G401.6 (cell line): ENCODE results near the gene KIF6.
"Not testable (repeated sequence)": the region's sequence is repeated elsewhere in the genome, so short reads cannot be mapped to it uniquely, and the experiment has no call there.

Experiments
- FAIRE-seq: peaks from 2 replicates; lab custom pipeline; 2012; peaks lifted over from hg19 to GRCh38; lab: Jason Lieb, UNC

The KIF6 gene, protein sequence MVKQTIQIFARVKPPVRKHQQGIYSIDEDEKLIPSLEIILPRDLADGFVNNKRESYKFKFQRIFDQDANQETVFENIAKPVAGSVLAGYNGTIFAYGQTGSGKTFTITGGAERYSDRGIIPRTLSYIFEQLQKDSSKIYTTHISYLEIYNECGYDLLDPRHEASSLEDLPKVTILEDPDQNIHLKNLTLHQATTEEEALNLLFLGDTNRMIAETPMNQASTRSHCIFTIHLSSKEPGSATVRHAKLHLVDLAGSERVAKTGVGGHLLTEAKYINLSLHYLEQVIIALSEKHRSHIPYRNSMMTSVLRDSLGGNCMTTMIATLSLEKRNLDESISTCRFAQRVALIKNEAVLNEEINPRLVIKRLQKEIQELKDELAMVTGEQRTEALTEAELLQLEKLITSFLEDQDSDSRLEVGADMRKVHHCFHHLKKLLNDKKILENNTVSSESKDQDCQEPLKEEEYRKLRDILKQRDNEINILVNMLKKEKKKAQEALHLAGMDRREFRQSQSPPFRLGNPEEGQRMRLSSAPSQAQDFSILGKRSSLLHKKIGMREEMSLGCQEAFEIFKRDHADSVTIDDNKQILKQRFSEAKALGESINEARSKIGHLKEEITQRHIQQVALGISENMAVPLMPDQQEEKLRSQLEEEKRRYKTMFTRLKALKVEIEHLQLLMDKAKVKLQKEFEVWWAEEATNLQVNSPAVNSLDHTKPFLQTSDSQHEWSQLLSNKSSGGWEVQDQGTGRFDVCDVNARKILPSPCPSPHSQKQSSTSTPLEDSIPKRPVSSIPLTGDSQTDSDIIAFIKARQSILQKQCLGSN

DNA sequence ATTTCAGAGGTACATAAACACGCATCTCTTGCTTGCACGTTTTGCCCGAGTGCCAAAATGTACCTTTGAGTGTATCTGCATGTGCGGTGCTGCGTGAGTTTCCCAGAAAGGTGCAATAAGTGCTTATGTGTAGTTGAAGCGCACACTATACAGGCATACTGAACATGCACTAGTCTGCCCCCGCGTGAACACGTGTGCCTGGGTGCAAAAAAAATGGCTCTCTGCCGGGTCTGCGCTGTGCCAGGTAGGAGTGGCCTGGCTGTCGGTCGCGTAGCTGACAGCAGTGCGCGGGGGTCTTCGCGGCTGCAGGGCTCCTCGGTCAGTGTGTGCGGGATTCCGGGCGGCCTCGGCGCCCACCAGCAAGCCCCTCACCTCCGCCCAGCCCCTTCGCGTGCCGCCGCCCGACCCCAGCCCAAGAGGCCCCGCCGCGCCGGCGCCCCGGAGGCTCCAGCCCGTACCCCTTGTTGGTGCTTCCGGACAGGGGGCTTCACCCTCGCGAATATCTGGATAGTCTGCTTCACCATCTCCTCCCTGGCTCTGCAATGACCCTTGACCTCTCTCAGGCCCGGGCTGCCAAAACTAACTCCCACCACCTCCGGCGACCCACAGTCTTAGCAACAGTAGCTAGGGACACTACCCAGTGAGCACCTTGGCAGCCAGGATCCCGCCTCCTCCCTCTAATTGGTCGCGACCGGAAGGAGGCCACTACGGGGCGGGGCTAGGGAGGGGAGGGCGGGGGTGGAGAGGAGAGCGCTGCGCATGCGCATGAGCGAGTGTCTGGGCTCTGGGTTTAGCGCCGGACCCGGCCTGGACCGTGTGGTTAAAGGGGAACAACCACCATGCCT lies at the start of gene KIF6:
TSS of gene KIF6 (minus strand) at position 622 of the 845 bp plus-strand sequence. CDS start at position 524, 98 bp downstream.
- FAIRE-seq, result no peak

DNA sequence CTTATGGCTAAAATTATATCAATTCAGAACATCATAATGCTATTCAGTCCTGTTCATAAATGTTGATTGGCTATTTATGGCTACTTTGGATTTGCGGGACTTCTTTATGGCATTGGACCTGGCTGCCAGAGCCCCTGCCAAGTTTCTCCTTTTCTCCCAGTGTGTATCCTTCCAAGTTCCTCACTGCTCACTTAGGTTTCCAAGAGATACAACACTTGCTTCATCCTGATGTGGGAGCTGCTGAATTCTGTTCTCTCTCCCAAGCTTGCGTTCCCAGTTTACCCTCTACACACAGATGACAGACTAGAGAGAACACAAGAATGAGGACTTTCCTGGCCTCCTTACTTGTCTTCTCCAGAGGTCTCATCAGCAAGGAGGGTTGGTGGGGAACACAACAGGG lies 48.6 kb upstream of the KIF6 start:
- FAIRE-seq, result no peak

DNA sequence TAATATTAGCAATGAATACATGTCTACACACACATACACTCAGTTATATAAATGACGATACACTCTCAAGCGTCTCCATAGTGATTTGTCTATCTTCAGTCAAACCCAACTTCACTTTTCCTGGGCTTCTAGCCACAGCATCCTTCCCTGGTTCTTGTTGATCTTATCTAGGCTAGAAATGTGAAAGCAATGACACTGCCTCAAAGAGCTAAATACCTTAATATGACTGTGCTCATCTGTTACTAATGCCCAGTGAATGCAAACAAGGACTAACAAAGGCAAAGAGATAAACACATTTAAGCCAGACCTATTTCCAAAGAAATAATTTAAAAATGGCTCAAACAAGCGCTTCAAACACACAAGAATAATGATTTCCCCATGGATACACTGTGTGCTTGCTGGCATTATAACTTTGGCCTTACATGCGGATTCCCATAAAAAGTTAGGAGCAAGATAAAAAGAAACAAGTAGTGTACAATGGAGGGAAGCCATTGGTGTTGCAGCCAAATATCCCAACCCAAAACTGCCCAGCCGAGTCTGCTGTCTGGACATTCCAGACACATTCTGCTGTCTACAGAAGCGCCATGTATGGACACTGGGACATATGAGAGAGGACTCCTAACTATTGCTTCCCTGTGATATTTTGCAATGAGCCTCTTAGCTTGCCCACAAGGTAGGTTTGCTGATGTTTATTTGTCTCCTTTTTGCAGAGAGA lies 47.5 kb upstream of the KIF6 start:
- no peak for FAIRE-seq

DNA sequence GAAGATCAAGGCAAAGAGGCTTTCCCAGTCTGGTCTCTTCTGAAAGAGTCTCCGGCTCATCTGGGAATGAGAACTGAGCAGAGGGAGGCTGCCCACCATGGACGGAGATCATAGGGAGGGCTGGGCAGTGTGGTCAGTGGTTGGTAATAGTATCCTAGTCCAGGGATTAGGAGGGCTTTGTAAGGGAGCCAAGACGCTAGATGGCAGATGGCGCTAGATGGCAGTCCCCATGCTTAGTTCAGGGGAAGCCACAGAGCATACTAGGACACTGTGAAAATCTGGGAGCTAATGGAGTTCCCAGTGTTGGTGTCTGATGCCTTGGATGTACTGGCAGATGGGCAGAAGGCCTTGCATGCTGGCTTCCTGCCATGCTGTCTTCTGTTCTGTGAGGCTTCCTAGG lies 45.2 kb upstream of the KIF6 start:
- FAIRE-seq, result no peak

DNA sequence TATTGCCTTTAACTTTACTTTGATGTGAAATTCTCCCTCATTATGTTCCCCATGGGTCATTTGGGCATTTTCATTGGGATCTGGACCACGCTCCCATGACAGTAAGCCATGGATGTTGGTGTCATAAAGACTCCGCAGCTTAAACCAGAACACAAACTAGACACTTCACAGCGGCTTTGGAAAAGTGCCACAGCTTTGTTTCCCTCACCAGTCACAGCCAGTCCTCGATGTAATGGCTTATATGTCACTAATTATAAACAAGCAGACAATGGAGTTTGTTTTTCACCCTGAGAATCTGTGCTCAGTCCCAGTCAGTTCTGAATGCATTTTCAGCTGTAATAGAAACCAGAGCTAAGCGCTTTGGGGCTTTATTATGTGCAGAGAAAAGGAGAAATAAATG lies 43.8 kb upstream of the KIF6 start:
- no peak for FAIRE-seq

DNA sequence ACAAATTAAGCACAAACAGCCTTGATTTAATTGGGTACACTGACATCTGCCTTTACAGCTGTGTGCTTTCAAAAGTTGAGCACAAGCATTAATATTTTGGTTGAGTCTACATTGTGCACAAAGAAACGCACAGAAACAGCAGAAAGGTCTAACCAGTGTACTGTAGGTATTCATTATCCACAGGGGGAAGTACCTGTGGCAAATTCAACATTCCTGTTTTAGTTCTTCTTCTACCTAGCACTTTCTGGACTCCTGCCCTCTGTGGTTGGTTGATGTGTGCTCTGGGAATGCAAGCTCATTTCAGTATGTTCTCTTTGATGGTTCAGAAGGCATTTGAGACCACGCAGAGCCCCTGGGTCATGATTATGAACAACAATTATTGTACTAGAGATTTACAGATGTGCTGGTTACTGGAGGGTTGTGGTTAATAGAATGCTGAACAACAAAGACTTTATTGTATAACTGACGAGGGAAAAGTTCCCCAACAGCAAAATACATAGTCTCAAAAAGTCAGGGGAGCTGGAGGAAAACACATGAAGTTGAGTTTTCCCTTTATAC lies 40.4 kb upstream of the KIF6 start:
- no peak for FAIRE-seq

DNA sequence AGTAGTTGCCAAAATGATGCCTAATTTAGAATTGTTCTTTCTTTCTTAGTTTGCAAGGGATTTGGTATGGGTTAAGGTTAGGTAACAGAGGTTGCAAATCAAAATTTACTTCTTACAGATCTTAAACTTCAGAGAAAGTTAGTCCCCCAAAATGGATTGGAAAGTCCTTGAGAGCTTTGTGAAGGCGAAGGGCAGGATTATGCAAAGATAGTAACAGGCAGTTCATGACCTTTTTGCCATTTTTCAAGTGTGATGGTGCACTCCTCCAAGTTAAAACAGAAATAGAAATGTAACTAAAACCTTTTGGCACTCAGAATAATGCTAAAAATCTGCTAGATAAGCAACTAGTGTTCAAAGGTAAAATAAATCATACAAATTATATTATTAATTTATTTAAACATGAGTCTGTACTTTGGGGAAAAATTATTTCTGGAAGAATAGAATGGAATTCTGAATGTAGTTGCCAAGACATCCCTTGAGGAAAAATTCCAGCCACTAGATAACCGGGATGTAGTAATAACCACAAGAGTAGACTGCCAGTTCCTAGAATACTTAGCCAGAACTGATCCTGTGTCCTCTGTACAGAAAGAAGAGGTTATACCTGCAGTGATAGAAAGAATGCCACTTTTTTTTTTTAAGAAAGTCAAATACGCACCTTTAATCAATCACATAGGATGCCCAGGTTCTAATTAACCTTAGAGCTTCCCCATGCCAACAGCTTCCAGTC lies 35.2 kb upstream of the KIF6 start:
- no peak for FAIRE-seq

DNA sequence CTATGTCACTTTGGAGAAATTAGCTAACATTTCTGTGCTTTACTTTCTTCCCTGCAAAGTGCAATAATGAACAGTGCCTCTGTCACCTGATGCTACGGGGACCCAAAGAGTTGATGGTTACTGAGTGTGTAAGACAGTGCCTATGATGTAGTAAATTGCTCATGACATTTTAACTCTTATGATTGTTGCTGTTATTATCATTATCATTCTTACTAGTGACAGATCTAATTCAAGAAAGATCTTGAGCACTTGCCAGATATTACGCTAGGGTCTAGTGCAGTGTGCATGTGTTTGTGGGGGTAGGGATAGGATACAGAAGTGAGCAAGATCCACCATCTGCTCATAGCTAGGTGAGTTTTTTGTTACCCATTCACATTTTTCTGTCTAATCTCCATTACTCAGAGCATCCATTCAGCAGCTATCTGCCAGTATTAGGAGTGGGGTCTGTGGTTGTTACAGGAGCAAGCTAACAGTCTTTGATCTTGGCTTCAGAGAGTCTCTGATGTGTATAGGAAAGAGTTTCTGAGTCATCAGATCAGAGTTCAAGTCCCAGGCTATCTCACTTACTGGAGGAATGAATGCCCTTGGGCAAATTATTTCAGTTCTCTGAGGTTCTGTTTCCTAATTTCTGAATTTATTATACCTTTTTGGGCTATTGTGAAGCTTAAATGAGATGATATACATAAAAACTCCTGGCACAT lies 33.8 kb upstream of the KIF6 start:
- FAIRE-seq, result no peak

DNA sequence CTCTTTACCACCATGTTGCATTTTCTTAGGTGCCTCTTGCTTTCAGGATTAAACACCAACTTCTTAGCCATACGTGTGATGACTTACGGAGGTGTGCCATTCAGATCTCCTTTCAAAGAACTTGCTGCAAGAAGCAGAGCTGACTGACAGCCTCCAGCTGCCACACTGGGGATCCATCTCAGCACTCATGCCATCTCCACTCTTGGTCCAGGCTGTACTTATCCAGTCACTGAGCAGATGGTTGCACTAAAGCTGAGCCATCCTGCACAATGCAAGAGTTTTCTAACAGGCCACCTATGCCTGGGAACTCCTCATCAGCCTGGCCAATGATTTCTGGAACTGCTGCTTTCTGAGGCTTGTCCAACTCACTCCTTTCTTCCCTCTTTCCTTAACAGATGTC lies 31.4 kb upstream of the KIF6 start:
- FAIRE-seq, result no peak

DNA sequence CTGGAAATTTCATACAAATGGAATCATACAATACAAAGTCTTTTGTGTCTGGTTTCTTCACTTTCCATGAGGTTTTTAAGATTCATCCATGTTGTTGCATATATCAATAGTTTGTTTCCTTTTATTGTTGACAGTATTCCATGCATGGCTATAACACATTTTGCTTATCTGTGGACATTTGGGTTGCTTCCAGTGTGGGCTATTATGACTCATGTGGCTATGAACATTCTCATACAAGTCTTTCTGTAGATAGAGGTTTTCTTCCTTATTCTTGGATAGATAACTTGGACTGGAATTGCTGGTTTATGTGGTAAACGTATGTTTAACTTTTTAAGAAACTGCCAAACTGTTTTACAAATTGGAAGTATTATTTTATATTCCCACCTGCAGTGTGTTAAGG lies 30.0 kb upstream of the KIF6 start:
- FAIRE-seq, result no peak

DNA sequence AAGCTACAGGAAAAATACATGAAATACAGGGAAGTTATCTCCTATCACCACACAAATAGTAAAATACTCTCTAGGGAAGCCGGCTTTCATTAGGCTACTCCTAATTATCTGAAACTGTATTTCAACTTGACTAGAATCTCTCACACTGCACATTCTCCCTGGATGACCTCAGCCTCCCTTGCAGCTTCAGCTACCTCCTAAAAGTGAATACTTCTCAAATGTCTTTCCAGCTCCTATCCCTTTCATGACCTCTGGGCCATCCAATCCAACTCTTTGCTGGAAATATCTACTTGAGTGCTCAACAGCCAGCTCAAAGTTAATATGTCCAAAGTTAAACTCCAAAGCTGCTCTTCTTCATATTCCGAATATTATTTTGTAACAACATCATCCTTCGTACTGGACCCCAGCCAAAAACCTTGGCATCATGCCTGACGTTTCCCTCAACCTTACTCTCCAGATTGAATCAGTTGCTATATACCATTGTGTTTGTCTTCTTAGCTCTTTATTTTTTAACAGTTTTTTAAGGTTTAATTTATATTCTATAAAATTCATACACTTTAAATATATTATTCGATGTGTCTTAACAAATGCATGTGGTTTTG lies 29.4 kb upstream of the KIF6 start:
- FAIRE-seq, result no peak

DNA sequence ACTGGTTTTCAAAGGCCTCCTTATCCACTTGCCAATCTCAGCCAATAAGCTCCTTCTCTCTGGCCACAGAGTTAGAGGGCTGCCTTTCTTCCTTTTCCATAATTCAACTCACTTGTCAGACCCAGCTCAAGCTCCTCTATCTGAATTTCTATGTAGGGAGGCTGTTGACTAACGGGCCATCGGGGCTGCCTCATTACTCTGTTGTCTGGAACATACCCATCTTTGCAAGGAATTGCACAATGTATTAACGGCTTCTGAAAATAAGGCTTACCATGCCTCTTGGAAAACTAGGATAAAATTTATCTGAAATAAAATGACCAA lies 28.5 kb upstream of the KIF6 start:
- no peak for FAIRE-seq

DNA sequence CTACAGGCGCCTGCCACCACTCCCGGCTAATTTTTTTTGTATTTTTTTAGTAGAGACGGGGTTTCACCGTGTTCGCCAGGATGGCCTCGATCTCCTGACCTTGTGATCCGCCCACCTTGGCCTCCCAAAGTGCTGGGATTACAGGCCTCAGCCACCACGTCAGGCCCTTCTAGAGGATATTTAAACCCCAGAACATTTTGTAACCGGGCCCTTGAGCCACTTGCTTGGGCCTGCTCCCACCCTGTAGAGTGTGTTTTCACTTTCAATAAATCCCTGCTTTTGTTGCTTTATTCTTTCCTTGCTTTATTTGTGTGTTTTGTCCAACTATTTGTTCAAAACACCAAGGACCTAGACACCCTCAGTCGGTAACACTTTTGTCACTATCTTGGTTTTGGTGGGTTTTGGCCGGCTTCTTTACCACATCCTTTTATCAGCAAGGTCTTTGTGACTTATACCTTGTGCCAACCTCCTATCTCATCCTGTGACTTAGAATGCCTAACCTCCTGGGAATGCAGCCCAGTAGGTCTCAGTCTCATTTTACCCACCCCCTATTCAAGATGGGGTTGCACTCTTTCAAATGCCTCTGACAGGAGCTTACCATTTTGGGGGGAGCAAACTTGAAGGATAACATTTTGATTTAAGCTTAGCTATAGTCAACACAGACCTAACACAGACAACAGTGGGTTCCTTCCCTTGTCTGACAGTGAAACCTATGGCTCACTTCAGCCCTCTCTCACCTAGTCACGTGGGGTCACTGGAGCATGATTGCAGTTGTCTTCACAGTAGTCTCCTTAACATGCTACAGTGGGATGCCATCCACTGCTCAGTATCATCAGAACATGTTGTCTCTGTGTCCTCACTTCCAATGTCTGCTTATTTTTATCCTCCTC lies 27.9 kb upstream of the KIF6 start:
- FAIRE-seq, result no peak

DNA sequence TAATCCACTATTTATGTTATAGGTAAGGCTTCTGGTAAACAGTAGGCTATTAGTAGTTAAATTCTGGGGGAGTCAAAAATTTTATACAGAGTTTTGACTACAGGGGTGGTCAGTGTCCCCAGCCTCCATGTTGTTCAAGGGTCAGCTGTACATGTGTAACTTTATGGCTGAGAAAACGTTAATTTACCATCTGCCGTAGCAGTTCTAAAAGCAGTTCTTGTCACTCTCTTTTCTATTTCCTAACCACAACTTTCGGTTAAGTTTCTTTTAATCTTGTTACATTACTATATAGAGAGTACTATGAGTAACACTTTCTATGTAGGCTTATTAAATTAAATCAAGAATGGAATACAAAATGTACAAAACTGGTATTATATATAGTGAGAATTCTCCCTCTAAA lies 21.6 kb upstream of the KIF6 start:
- no peak for FAIRE-seq

DNA sequence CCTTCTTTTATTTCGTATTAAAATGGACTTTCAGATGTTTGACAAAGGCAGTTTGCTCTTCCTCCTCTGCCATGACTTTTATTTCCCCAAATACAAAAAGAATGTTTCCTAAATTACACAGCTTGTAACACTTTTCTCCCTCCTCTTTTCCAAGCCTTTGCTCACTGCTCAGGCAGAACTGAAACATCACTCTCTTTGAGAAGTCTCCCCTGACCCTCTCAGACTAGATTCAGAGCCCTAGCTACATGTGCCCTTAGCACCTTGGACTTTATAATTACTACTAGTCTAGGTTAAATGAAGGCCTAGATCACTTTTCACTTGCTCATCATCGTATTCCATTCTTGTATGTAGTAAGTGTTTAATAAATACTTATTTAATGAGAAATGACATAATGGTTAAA lies 8.5 kb upstream of the KIF6 start:
- no peak for FAIRE-seq

DNA sequence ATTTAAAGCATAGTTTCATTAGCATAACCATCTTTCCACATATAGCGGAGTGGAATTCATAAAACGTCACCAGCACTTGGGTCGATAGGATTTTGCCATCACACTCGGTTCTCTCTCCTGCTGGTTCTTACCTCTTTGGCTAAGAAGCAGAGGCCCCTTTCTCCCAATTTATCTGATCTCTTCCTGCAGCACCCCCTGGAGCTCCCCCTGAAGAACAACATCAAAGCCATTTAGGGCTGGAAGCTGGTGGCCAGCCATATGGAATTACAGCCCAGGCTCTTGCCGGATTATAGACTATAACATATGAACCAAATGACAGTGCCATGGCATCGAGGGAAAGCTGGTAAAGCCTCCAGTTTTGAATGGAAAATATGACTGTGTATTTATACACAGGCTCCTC lies 6.4 kb upstream of the KIF6 start:
- FAIRE-seq, result no peak

DNA sequence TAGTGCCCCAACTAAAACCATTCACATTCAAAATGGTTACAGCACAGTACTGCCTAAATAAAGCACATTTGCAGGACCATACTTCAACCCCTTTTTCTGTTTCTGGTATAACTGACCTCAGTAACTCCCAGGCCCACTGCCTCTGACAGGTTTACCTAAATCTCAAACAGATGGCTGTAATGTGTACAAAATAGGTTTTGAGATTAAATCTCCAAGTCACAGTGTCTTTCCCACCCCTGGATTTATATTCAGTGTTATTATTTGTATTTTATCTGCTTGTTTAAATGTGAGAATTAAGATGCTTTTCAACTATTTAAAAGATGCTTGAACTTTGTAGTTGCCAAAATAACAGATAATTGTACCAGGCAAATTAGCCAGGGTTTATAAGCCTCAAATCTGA lies 4.7 kb upstream of the KIF6 start:
- FAIRE-seq, result no peak

DNA sequence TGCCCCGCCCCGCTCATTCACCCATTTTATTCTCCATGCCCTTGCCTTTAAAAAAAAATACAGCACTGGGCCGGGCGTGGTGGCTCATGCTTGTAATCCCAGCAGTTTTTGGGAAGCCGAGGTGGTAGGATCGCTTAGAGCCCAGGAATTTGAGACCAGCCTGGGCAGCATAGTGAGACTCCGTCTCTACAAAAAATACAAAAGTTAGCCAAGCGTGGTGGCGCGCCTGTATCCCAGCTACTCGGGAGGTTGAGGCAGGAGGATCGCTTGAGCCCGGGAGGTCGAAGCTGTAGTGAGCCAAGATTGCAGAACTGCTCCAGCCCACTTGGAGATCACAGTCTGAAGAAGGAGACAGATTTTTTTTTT lies 407 bp upstream of the KIF6 start:
- FAIRE-seq, result no peak

DNA sequence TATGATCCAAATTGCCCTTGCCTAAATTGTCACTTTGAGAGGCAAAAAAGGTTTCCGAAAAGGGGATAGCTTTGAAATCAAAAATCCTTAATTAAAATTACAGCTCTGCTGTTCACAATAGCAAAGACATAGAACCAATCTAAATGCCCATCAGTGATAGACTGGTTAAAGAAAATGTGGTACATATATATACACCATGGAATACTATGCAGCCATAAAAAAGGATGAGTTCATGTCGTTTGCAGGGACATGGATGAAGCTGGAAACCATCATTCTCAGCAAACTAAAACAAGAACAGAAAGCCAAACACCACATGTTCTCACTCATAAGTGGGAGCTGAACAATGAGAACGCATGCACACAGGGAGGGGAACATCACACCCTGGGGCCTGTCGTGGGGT lies 1.9 kb downstream of the KIF6 start:
- not testable (repeated sequence) for FAIRE-seq
